GM04504 (cell line): ENCODE data around the gene FAM184A.
"Not testable (repeated sequence)": the region's sequence is repeated elsewhere in the genome, so short reads cannot be mapped to it uniquely, and the experiment has no call there.

Experiments
- DNase-seq: peaks from one replicate; pipeline ENCODE4 v3.0.0-alpha.2; 2012; ENCODE audit warnings: low read depth

FAM184A gene

GRCh38 chr6:119078376-119079282, at the start of gene FAM184A:
Gene FAM184A, minus strand, starts transcription at chr6:119078664. Its CDS starts 365 bp downstream, at chr6:119078299.
- DNase-seq, result no peak

- DNase-seq, result no peak
These were observed 49.2 kb upstream of the FAM184A start for GRCh38 chr6:119127627-119128026.

- DNase-seq, result no peak
These were observed 48.4 kb upstream of the FAM184A start for GRCh38 chr6:119126826-119127225.

- DNase-seq, result no peak
These were observed 47.7 kb upstream of the FAM184A start for GRCh38 chr6:119126140-119126539.

GRCh38 chr6:119125576-119125975, 47.1 kb upstream of the FAM184A start:
- DNase-seq, result no peak

- no peak for DNase-seq
These were observed 45.8 kb upstream of the FAM184A start for GRCh38 chr6:119124079-119124824.

- no peak for DNase-seq
These were observed 43.9 kb upstream of the FAM184A start for GRCh38 chr6:119122336-119122735.

GRCh38 chr6:119121367-119121766, 42.9 kb upstream of the FAM184A start:
- no peak for DNase-seq

GRCh38 chr6:119119989-119120388, 41.5 kb upstream of the FAM184A start:
- DNase-seq, result no peak

GRCh38 chr6:119119062-119119461, 40.6 kb upstream of the FAM184A start:
- DNase-seq, result not testable (repeated sequence)

GRCh38 chr6:119116712-119117281, 38.3 kb upstream of the FAM184A start:
- DNase-seq, result no peak

- no peak for DNase-seq
These were observed 35.5 kb upstream of the FAM184A start for GRCh38 chr6:119113961-119114360.

- no peak for DNase-seq
These were observed 34.5 kb upstream of the FAM184A start for GRCh38 chr6:119112812-119113530.

GRCh38 chr6:119110601-119111548, 32.4 kb upstream of the FAM184A start:
- no peak for DNase-seq

GRCh38 chr6:119109654-119110325, 31.3 kb upstream of the FAM184A start:
- DNase-seq, result no peak

- no peak for DNase-seq
These were observed 29.6 kb upstream of the FAM184A start for GRCh38 chr6:119108076-119108475.

- no peak for DNase-seq
These were observed 26.8 kb upstream of the FAM184A start for GRCh38 chr6:119105282-119105681.

GRCh38 chr6:119102901-119103300, 24.4 kb upstream of the FAM184A start:
- DNase-seq, result no peak

GRCh38 chr6:119100115-119100514, 21.7 kb upstream of the FAM184A start:
- no peak for DNase-seq

- not testable (repeated sequence) for DNase-seq
These were observed 19.4 kb upstream of the FAM184A start for GRCh38 chr6:119097815-119098361.
